Right kidney (tissue), 1 donor: Measurements from ENCODE around the gene ATL3.
"Not testable (repeated sequence)": the region's sequence is repeated elsewhere in the genome, so short reads cannot be mapped to it uniquely, and the experiment has no call there.

Experiments used
- DNase-seq: peaks from one replicate; pipeline ENCODE4 v3.0.0-alpha.2; 2016

Gene ATL3

DNA sequence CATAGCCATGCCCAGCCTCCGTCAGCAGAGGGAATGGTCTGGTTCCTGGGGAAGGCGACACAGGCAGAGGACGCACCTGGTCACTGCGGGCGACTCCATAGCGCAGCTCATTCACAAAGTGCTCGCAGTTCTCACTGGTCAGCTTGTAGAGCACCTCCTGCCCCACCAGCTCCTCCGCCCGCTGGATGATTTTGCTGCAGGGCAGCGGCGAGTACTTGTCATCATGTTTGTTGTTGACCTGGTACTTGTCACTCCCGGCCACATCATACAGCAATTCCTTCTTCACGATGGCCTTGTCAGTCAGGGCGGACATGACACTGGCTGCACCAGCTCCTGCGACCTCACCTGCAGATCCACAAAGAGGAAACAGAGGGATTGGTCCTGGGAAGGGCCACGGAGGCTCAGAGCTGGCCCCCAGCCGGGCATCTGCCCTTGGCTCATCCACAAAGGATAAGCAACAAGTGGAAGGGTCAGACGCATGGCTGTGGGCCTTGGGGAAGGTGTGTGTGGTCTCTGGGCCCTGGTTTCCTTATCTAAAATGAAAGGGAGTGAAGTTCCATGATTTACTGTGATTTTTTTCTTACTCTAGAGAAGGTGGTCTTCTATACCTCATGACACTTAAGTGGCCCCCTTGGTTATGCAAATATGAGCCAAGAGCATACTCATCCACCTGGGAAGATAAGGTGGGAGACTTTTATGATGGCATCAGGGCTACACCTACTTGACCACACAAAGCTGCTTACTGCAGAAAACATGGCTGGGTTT lies 81.0 kb downstream of the ATL3 start:
- no peak for DNase-seq

- no peak for DNase-seq
Observed at GRCh38 chr11:63589000-63589399, 82.2 kb downstream of the ATL3 start.

DNA sequence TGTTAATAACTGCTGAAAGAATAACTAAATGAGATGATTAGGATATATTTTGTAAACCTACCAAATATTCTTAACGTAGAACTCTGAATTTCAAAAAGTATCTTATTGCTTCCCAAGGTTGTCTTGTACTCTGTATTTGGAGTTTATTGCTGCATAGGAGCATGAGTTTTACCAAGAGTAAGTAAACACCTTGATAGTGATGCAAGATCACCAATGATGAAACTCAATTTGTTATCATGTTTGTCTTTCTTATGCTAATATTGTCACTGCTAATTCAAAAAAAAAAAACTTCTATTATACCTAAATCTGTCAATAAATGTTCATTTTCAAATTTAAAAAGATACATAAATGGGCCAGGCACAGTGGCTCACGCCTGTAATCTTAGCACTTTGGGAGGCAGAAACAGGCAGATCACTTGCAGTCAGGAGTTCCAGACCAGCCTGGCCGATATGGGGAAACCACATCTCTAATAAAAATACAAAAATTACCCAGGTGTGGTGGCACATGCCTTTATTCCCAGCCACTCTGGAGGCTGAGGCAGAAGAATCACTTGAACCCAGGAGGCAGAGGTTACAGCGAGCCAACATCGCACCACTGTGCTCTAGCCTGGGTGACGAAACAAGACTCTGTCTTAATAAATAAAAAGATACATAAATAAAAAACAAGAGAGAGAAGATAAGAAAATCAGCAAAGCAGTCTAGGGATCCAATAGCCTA lies 84.6 kb downstream of the ATL3 start:
- DNase-seq, result no peak

GRCh38 chr11:63583357-63583677 lies 87.9 kb downstream of the ATL3 start:
- DNase-seq, result no peak

GRCh38 chr11:63581224-63581623 lies 90.0 kb downstream of the ATL3 start:
- DNase-seq, result not testable (repeated sequence)

DNA sequence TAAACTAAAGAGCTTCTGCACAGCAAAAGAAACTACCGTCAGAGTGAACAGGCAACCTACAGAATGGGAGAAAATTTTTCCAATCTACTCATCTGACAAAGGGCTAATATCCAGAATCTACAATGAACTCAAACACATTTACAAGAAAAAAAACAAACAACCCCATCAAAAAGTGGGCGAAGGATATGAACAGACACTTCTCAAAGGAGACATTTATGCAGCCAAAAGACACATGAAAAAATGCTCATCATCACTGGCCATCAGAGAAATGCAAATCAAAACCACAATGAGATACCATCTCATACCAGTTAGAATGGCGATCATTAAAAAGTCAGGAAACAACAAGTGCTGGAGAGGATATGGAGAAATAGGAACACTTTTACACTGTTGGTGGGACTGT lies 92.3 kb downstream of the ATL3 start:
- DNase-seq, result not testable (repeated sequence)

DNA sequence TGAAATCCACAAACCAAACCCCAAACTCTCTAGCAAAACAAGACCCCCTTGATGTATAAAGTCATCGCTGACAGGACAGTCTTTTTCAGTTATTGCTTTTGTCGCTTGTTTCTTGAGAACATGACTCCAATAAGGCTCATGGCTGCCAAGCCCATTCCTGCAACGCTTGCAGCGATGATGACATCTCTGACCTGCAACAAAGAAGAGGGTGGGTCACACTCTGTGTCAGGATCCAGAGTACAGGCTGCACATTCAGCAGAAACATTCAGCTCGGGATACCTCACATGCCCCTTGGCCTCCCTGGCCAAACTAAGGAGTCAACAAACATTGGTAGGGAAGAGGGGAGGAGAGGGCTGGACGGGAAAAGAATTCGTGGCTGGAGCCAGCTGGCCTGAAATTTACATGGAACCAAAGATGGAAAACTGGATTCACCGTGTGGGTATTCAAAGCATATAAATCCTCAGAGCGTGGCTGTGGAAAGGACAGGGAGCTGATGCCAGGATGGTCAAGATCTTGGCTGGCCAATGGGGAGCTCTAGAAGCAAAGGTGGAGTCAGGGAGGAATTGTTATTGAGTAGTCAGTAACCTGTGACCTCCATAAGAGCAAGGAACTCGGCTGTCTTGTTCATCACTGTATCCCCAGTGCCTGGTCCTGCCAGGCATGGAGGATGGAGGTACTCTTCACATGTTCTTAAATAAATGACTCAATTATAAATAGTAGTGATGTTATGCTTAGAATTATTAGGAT lies 96.1 kb downstream of the ATL3 start:
- DNase-seq, result peak; percentile 28
